H1 (cell line): ENCODE measurements around the gene ACTN2. TPM values are rescaled to one million over a fixed set of nuclear protein-coding genes. Genes with fewer than 3 reads are reported as not detected.
A peak's percentile ranks its signal among the peaks of the same experiment; 100 is the strongest.

Experiments
- CTCF ChIA-PET: fragments of 300-600 bp; sonication (Branson Sonifier 250); formaldehyde crosslinking; loops from one replicate; lab custom pipeline; 2021; ENCODE audit not compliant: partially characterized antibody; lab: Charles Lee
- POLR2A ChIA-PET: fragments of 300-600 bp; sonication (Branson Sonifier 250); formaldehyde crosslinking; loops from one replicate; lab custom pipeline; 2021; ENCODE audit warnings: inconsistent platforms; ENCODE audit not compliant: partially characterized antibody; lab: Charles Lee
- DNase-seq, 2 experiments: peaks; one replicate each; pipeline versions ENCODE4 v3.0.0 to v3.0.0-alpha.2; 2010 to 2022; ENCODE audit warnings: low spot score in 2 of 2, low read depth in 1 of 2, mixed read lengths in 1 of 2
- FAIRE-seq: peaks from 2 replicates; lab custom pipeline; 2011; peaks lifted over from hg19 to GRCh38; lab: Jason Lieb, UNC
- H2AFZ ChIP-seq: 2 replicates; pipeline ENCODE4 v1.8.1; 2012; ENCODE audit warnings: low read length, inconsistent platforms
- H2AK5ac ChIP-seq: 2 replicates; pipeline ENCODE4 v1.6.1; 2013; ENCODE audit warnings: low read depth, low read length
- H2BK120ac ChIP-seq: replicated peaks from 2 replicates; pipeline ENCODE3; 2013; ENCODE audit warnings: low read depth, low read length, inconsistent platforms
- H2BK12ac ChIP-seq: 2 replicates; pipeline ENCODE4 v1.6.1; 2013; ENCODE audit warnings: low read depth, low read length
- H2BK15ac ChIP-seq: 2 replicates; pipeline ENCODE4 v1.6.1; 2013; ENCODE audit warnings: low read length
- H2BK20ac ChIP-seq: 2 replicates; pipeline ENCODE4 v1.6.1; 2013; ENCODE audit warnings: low read length
- H2BK5ac ChIP-seq: 2 replicates; pipeline ENCODE4 v1.6.1; 2013; ENCODE audit warnings: low read depth, low read length
- H3K14ac ChIP-seq: 2 replicates; pipeline ENCODE4 v1.6.1; 2013; ENCODE audit warnings: inconsistent platforms; ENCODE audit not compliant: insufficient read length
- H3K18ac ChIP-seq: 2 replicates; pipeline ENCODE4 v1.6.1; 2013; ENCODE audit warnings: low read length; ENCODE audit errors: extremely low read depth
- H3K23ac ChIP-seq: 2 replicates; pipeline ENCODE4 v1.6.1; 2013; ENCODE audit warnings: inconsistent platforms; ENCODE audit not compliant: insufficient read length
- H3K23me2 ChIP-seq: 2 replicates; pipeline ENCODE4 v1.6.1; 2013; ENCODE audit warnings: low read depth, low read length
- H3K27ac ChIP-seq: 2 replicates; pipeline ENCODE4 v1.6.1; 2011; ENCODE audit warnings: low read depth, low read length, inconsistent platforms
- H3K27me3 ChIP-seq, 4 experiments: replicated peaks in 1 of 4; 1 replicate in 1 of 4; 2 replicates in 3 of 4; pipeline versions ENCODE4 v1.6.1 to v1.8.1; 2011 to 2013; ENCODE audit warnings: low read length in 3 of 4, mild to moderate bottlenecking in 3 of 4, inconsistent platforms in 2 of 4, mixed read lengths in 2 of 4, moderate library complexity in 1 of 4; ENCODE audit not compliant: control insufficient read depth in 3 of 4, insufficient read depth in 3 of 4; ENCODE audit errors: extremely low read depth in 1 of 4
- H3K36me3 ChIP-seq, 4 experiments: 2 replicates each; pipeline versions ENCODE4 v1.6.1 to v1.8.1; 2011 to 2013; ENCODE audit warnings: mild to moderate bottlenecking in 4 of 4, low read length in 3 of 4, moderate library complexity in 2 of 4, control low read depth in 1 of 4, inconsistent platforms in 1 of 4; ENCODE audit not compliant: insufficient read depth in 4 of 4, control insufficient read depth in 2 of 4
- H3K4ac ChIP-seq: replicated peaks from 2 replicates; pipeline ENCODE3; 2013; ENCODE audit warnings: low read length, low read depth, mixed read lengths, inconsistent platforms; ENCODE audit not compliant: insufficient read length
- H3K4me1 ChIP-seq, 4 experiments: replicated peaks in 1 of 4; 1 replicate in 1 of 4; 2 replicates in 3 of 4; pipeline versions ENCODE4 v1.6.1 to v1.8.1; 2011 to 2013; ENCODE audit warnings: low read length in 3 of 4, inconsistent platforms in 2 of 4, mixed read lengths in 1 of 4; ENCODE audit not compliant: insufficient read depth in 4 of 4, control insufficient read depth in 3 of 4
- H3K4me2 ChIP-seq, 2 experiments: 2 replicates each; pipeline versions ENCODE4 v1.6.1 to v1.8.1; 2011 to 2013; ENCODE audit warnings: low read depth in 2 of 2, low read length in 2 of 2, control low read depth in 1 of 2, inconsistent platforms in 1 of 2, mild to moderate bottlenecking in 1 of 2; ENCODE audit not compliant: insufficient read depth in 1 of 2
- H3K4me3 ChIP-seq, 4 experiments: fragments of 200-600, 300-600 bp in 1 of 4; sonication (generic), shearing (Covaris generic), sonication (Bioruptor Twin) in 1 of 4; 2 replicates each; pipeline versions ENCODE4 v1.5.1 to v1.8.1; 2011 to 2016; ENCODE audit warnings: low read length in 4 of 4, low read depth in 3 of 4, control low read depth in 2 of 4, inconsistent platforms in 2 of 4, mild to moderate bottlenecking in 2 of 4, mixed read lengths in 1 of 4, moderate library complexity in 1 of 4; ENCODE audit not compliant: insufficient read depth in 2 of 4; ENCODE audit errors: extremely low read depth in 1 of 4
- H3K56ac ChIP-seq: replicated peaks from 2 replicates; pipeline ENCODE3; 2013; ENCODE audit warnings: low read depth, mild to moderate bottlenecking, mixed read lengths, low read length, inconsistent platforms; ENCODE audit not compliant: insufficient read length
- H3K79me1 ChIP-seq: 2 replicates; pipeline ENCODE4 v1.6.1; 2013; ENCODE audit warnings: low read depth, low read length, control low read depth
- H3K79me2 ChIP-seq, 2 experiments: 2 replicates each; pipeline versions ENCODE4 v1.6.1 to v1.8.1; 2012 to 2013; ENCODE audit warnings: low read length in 2 of 2, mild to moderate bottlenecking in 2 of 2, inconsistent platforms in 1 of 2; ENCODE audit not compliant: insufficient read depth in 2 of 2, control insufficient read depth in 1 of 2
- H3K9ac ChIP-seq, 4 experiments: replicated peaks in 1 of 4; 1 replicate in 1 of 4; 2 replicates in 3 of 4; pipeline versions ENCODE4 v1.6.1 to v1.8.1; 2011 to 2013; ENCODE audit warnings: low read depth in 3 of 4, low read length in 3 of 4, control low read depth in 2 of 4, mild to moderate bottlenecking in 2 of 4, moderate library complexity in 2 of 4, inconsistent platforms in 1 of 4; ENCODE audit errors: extremely low read depth in 1 of 4
- H3K9me3 ChIP-seq, 2 experiments: 2 replicates each; pipeline versions ENCODE4 v1.6.1 to v1.8.1; 2012 to 2013; ENCODE audit warnings: mild to moderate bottlenecking in 2 of 2, moderate library complexity in 2 of 2, control low read depth in 1 of 2, inconsistent platforms in 1 of 2, low read depth in 1 of 2, low read length in 1 of 2, mixed read lengths in 1 of 2; ENCODE audit not compliant: insufficient read depth in 2 of 2
- H4K20me1 ChIP-seq, 2 experiments: replicated peaks in 1 of 2; 2 replicates each; pipeline versions ENCODE3 to v1.8.1; 2011 to 2013; ENCODE audit warnings: inconsistent platforms in 2 of 2, low read length in 2 of 2, mild to moderate bottlenecking in 1 of 2; ENCODE audit not compliant: insufficient read depth in 2 of 2, control insufficient read depth in 1 of 2
- H4K5ac ChIP-seq: 2 replicates; pipeline ENCODE4 v1.6.1; 2013; ENCODE audit warnings: low read length, low read depth, mixed read lengths, inconsistent platforms; ENCODE audit not compliant: insufficient read length
- H4K8ac ChIP-seq: 2 replicates; pipeline ENCODE4 v1.8.0; 2013; ENCODE audit warnings: mild to moderate bottlenecking, moderate library complexity, low read length, inconsistent platforms; ENCODE audit not compliant: insufficient read depth; ENCODE audit errors: extremely low read depth
- H4K91ac ChIP-seq: replicated peaks from 2 replicates; pipeline ENCODE3; 2013; ENCODE audit warnings: low read length, mixed read lengths, inconsistent platforms; ENCODE audit not compliant: insufficient read length
- CBX8 ChIP-seq: fragments of 300-800, 300-1000 bp; sonication (generic); IDR thresholded peaks from 2 replicates; pipeline ENCODE4 v1.7.1; 2016; ENCODE audit warnings: low read depth, low read length, borderline replicate concordance
- HDAC6 ChIP-seq: IDR thresholded peaks from one replicate; pipeline ENCODE4 v1.7.1; 2012; ENCODE audit warnings: low read depth, mild to moderate bottlenecking, inconsistent platforms, low read length, moderate library complexity
- MAFK ChIP-seq: IDR thresholded peaks from 2 replicates; pipeline ENCODE4 v1.6.1; 2012; ENCODE audit warnings: low read depth, mild to moderate bottlenecking, improper control_type of control experiment, low read length
- RXRA ChIP-seq: IDR thresholded peaks from 2 replicates; pipeline ENCODE4 v1.6.1; 2011; ENCODE audit warnings: low read depth, mild to moderate bottlenecking, low read length, moderate library complexity; ENCODE audit not compliant: insufficient read depth
- SP4 ChIP-seq: IDR thresholded peaks from 2 replicates; pipeline ENCODE4 v1.6.1; 2012; ENCODE audit warnings: low read length, inconsistent platforms
- WGBS, 2 experiments: shearing (Covaris generic) in 1 of 2; methylation state at CpG; one replicate each; pipeline versions ENCODE4 v1.1.6 to v1.1.7; 2013 to 2015; ENCODE audit warnings: low lambda C conversion rate in 2 of 2, mixed read lengths in 2 of 2, inconsistent platforms in 1 of 2, low coverage in 1 of 2, missing lambda C conversion rate in 1 of 2; ENCODE audit not compliant: insufficient replicate concordance in 2 of 2, insufficient coverage in 1 of 2, insufficient read length in 1 of 2; ENCODE audit errors: extremely low coverage in 1 of 2, missing lambda C conversion rate in 1 of 2; 5-methylcytosine and 5-hydroxymethylcytosine counted together
- polyA plus RNA-seq, 7 experiments: library from polyadenylated mRNA; depleted of rRNA in 3 of 7; stranded (reverse) in 5 of 7; unstranded in 2 of 7; fragments of >200 nt in 5 of 7; fragments of 200-250 nt in 2 of 7; gene quantifications; 1 replicate in 5 of 7; 2 replicates in 1 of 7; 4 replicates in 1 of 7; pipeline versions ENCODE4 v1.2.1 to v1.2.3, GENCODE V29; 2011 to 2013; ENCODE audit warnings: missing spikeins in 2 of 7, mixed read lengths in 2 of 7
- total RNA-seq: library from RNA; stranded (reverse); fragmentation: NEBNext Ultra II Directional; extraction: Animal tissue kit (Norgen Biotek cat#: 25700); gene quantifications from 2 replicates; pipeline ENCODE4 v1.2.1, GENCODE V29; 2021
- TF ChIP-seq, protein P1 (sequence below): IDR thresholded peaks from 2 replicates; pipeline ENCODE4 v1.6.1; 2011; ENCODE audit warnings: low read length, improper control_type of control experiment

Gene ACTN2
- total and polyA plus RNA-seq, 2 of the 8 experiments (the other 6 are each of a cell fraction or from before 2014, with no cell fraction given) = 1.9 to 4.1 TPM

GRCh38 chr1:236702791-236703394 is 16.6 kb downstream of the ACTN2 start:
- H3K27ac ChIP-seq = no peak overlapping the region
- no peak for DNase-seq
- no peak overlapping the region; the same call in 1 of the 2 replicates for H2BK5ac ChIP-seq
- H4K5ac ChIP-seq = no peak overlapping the region
- no peaks in the 10 kb centered on the region for H3K27me3 ChIP-seq
- peaks cover 0 to 3% (median 0%) of the 10 kb centered on the region in 4 experiments; a peak in 1 of 7 replicates for H3K4me1 ChIP-seq
- no peak overlapping the region for H3K23ac ChIP-seq
- no peak overlapping the region for H3K4me2 ChIP-seq
- no peak overlapping the region for H2AK5ac ChIP-seq
- CTCF ChIA-PET = interaction anchor here (0.6 to 3.4 kb wide), 3 partner anchors 12 to 57 kb away, joined by 3 to 13 read pairs (median 3); no protein-coding TSS in a partner anchor
- H2BK15ac ChIP-seq = no peak overlapping the region
- no peak overlapping the region for H2BK120ac ChIP-seq
- H3K56ac ChIP-seq = no peak overlapping the region
- H3K23me2 ChIP-seq = no peaks in the 10 kb centered on the region
- H3K79me1 ChIP-seq = no peaks in the 10 kb centered on the region
- no peak overlapping the region for H3K9ac ChIP-seq
- no peak overlapping the region for H3K4ac ChIP-seq
- no peak overlapping the region for H2BK20ac ChIP-seq
- H3K14ac ChIP-seq = no peak overlapping the region
- H4K8ac ChIP-seq = peak overlapping the region; percentile 41; the same call in 1 of the 2 replicates
- H2AFZ ChIP-seq = no peak overlapping the region
- H3K36me3 ChIP-seq = no peaks in the 10 kb centered on the region
- 86% methylated on average over 3 of the region's 3 CpGs; no CpG with 5 or more reads in 1 of the 2 experiments for WGBS, 2 experiments
- no peaks in the 10 kb centered on the region for H3K9me3 ChIP-seq
- POLR2A ChIA-PET = interaction anchor here (0.8 kb wide), 1 partner anchor 13 kb away, joined by 4 read pairs; no protein-coding TSS in a partner anchor
- H3K4me3 ChIP-seq = no peak overlapping the region
- H4K91ac ChIP-seq = no peak overlapping the region
- H3K79me2 ChIP-seq = no peaks in the 10 kb centered on the region
- H3K18ac ChIP-seq = no peak overlapping the region
- no peak for FAIRE-seq
- H2BK12ac ChIP-seq = no peak overlapping the region
- no peaks in the 10 kb centered on the region for H4K20me1 ChIP-seq
- TF ChIP-seq HDAC6 = no peak
- TF ChIP-seq SP4 = no peak
- no peak for TF ChIP-seq MAFK
- TF ChIP-seq RXRA = no peak
- TF ChIP-seq, protein P1, sequence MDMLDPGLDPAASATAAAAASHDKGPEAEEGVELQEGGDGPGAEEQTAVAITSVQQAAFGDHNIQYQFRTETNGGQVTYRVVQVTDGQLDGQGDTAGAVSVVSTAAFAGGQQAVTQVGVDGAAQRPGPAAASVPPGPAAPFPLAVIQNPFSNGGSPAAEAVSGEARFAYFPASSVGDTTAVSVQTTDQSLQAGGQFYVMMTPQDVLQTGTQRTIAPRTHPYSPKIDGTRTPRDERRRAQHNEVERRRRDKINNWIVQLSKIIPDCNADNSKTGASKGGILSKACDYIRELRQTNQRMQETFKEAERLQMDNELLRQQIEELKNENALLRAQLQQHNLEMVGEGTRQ = no peak
- no peak for TF ChIP-seq CBX8
